Measurements from ENCODE around the gene ANKRD12.

ANKRD12 gene

GRCh38 chr18:9106094-9106493, 30.5 kb upstream of the ANKRD12 start:
- no peak for DNase-seq

GRCh38 chr18:9106800-9107584, 29.6 kb upstream of the ANKRD12 start:
- DNase-seq, result no peak

GRCh38 chr18:9108911-9109310, 27.7 kb upstream of the ANKRD12 start:
- DNase-seq, result no peak

GRCh38 chr18:9109523-9109922, 27.1 kb upstream of the ANKRD12 start:
- no peak for DNase-seq

GRCh38 chr18:9113468-9114149, 23.0 kb upstream of the ANKRD12 start:
- DNase-seq, result no peak

- DNase-seq, result no peak
Measured at GRCh38 chr18:9115984-9116383, 20.6 kb upstream of the ANKRD12 start.

GRCh38 chr18:9117980-9118841, 18.4 kb upstream of the ANKRD12 start:
- DNase-seq, result no peak

GRCh38 chr18:9120796-9121195, 15.8 kb upstream of the ANKRD12 start:
- no peak for DNase-seq

GRCh38 chr18:9123520-9123919, 13.1 kb upstream of the ANKRD12 start:
- DNase-seq, result no peak

GRCh38 chr18:9124824-9125223, 11.8 kb upstream of the ANKRD12 start:
- no peak for DNase-seq

GRCh38 chr18:9126337-9126736, 10.2 kb upstream of the ANKRD12 start:
- DNase-seq, result no peak

- no peak for DNase-seq
Measured at GRCh38 chr18:9130195-9130594, 6.4 kb upstream of the ANKRD12 start.

- no peak for DNase-seq
Measured at GRCh38 chr18:9130806-9131205, 5.8 kb upstream of the ANKRD12 start.

- DNase-seq, result no peak
Measured at GRCh38 chr18:9132628-9133027, 4.0 kb upstream of the ANKRD12 start.

GRCh38 chr18:9133225-9133624, 3.4 kb upstream of the ANKRD12 start:
- no peak for DNase-seq

- no peak for DNase-seq
Measured at GRCh38 chr18:9135081-9135911, 1.3 kb upstream of the ANKRD12 start.

- peak in 12 of 58 donors; percentile 24 to 66 (median 50) for DNase-seq
Measured at GRCh38 chr18:9135912-9136314, 668 bp upstream of the ANKRD12 start.

GRCh38 chr18:9137168-9138066, 836 bp downstream of the ANKRD12 start:
- peak in 46 of 58 donors; percentile 26 to 85 (median 57) for DNase-seq

GRCh38 chr18:9139400-9140039, 2.9 kb downstream of the ANKRD12 start:
- DNase-seq, result no peak
